Retinal pigment epithelial cell (primary cell): ENCODE data around the gene EBP.
"Not testable (repeated sequence)": the region's sequence is repeated elsewhere in the genome, so short reads cannot be mapped to it uniquely, and the experiment has no call there.

Experiments used
- DNase-seq: peaks from one replicate; pipeline ENCODE4 v3.0.0-alpha.2; 2010; ENCODE audit warnings: low read depth
- H3K4me3 ChIP-seq: 2 replicates; pipeline ENCODE4 v1.5.1; 2011; ENCODE audit warnings: mild to moderate bottlenecking, low read length, control low read depth, moderate library complexity
- TF ChIP-seq, protein P1 (sequence below): conservative IDR thresholded peaks from 2 replicates; pipeline ENCODE4 v1.5.1; 2011; ENCODE audit warnings: low read depth, low read length, control low read depth, inconsistent platforms

Gene EBP

DNA sequence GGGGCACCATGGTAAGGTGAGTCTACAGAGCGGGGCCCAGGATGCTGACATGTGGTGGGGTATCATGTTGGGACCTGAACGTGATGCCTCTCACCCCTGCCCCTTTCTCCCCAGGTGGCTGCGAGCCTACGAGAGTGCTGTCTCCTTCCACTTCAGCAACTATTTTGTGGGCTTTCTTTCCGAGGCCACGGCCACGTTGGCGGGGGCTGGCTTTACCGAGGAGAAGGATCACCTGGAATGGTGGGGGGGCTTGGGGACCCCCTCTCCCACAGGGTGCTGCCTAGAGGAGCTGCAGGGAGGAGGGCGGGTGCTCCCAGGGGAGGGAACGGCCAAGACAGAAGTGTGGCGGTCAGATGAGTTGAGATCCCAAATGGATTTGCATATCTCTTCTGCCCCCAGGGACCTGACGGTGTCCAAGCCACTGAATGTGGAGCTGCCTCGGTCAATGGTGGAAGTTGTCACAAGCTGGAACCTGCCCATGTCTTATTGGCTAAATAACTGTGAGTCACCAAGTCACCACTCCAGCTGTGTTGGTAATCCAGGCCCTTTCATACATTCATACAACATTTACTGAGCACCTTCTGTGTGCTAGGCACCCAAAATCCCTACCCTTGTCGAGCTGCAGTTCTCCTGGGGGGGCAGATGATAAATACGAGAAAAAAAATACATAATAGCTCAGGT lies 7.3 kb upstream of the EBP start:
- no peak for DNase-seq
- no peak overlapping the region for H3K4me3 ChIP-seq
- TF ChIP-seq, protein P1, sequence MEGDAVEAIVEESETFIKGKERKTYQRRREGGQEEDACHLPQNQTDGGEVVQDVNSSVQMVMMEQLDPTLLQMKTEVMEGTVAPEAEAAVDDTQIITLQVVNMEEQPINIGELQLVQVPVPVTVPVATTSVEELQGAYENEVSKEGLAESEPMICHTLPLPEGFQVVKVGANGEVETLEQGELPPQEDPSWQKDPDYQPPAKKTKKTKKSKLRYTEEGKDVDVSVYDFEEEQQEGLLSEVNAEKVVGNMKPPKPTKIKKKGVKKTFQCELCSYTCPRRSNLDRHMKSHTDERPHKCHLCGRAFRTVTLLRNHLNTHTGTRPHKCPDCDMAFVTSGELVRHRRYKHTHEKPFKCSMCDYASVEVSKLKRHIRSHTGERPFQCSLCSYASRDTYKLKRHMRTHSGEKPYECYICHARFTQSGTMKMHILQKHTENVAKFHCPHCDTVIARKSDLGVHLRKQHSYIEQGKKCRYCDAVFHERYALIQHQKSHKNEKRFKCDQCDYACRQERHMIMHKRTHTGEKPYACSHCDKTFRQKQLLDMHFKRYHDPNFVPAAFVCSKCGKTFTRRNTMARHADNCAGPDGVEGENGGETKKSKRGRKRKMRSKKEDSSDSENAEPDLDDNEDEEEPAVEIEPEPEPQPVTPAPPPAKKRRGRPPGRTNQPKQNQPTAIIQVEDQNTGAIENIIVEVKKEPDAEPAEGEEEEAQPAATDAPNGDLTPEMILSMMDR, result no peak

DNA sequence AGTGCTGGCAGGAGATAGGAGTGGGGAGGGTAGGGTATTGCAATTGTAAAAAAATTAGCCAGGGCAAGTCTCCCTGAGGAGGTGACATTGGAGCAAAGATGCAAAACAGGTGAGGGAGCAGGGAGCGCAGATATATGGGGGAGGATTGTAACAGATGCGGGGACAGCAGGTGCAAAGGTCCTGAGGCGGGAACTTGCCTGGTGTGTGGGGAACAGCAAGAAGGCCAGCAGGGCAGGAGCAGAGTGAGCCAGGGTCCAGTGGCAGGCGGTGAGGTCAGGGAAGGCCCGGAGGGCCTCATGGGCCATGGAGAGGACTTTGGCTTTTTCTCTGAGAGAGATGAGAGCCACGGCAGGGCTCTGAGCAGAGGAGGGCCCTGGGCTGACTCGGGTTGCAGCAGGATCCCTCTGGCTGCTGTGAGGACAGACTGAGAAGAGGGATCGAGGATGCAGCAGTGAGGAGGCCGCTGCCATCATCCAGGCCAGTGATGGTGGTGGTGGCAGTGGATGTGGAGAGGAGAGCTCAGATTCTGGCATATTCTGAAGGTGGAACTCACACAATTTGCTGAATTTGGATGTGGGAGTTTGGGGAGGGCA lies 6.6 kb upstream of the EBP start:
- H3K4me3 ChIP-seq, result no peak overlapping the region
- TF ChIP-seq, protein P1, result no peak
- DNase-seq, result no peak

DNA sequence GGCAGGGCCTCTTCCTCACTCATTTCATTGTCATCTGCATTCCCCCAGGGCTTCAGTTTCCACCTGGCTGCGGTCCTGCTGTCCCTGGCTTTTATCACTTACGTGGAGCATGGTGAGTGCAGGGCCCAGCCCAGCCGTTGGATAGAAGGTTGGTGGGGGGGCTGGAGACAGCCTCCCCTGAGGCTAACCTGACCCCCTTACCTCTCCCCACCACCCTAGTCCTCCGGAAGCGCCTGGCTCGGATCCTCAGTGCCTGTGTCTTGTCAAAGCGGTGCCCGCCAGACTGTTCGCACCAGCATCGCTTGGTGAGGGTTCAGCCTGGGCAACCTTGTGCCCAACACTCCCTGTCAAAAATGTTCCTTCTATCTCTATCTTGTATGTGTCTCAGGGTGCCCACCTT lies 5.8 kb upstream of the EBP start:
- H3K4me3 ChIP-seq, result no peak overlapping the region
- no peak for DNase-seq
- TF ChIP-seq, protein P1, result no peak

DNA sequence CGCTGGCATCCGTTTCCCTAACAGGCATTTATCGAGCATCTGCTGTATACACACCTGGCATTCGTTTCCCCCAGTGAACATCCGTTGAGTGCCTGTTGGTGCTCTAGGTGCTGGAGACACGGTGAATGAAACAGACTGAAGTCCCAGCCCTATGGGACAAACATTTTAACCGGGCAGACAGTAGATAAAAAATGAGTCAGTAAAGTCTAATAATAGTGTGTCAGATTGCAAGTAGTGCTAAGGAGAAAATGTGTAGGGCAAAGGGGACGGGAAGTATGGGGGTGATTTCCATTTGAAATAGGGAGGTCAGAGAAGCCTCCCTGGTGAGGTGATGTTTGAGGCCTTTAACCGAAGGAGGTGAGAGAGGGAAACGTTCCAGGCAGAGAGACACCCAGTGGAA lies 5.3 kb upstream of the EBP start:
- H3K4me3 ChIP-seq, result no peak overlapping the region
- TF ChIP-seq, protein P1, result no peak
- DNase-seq, result no peak

DNA sequence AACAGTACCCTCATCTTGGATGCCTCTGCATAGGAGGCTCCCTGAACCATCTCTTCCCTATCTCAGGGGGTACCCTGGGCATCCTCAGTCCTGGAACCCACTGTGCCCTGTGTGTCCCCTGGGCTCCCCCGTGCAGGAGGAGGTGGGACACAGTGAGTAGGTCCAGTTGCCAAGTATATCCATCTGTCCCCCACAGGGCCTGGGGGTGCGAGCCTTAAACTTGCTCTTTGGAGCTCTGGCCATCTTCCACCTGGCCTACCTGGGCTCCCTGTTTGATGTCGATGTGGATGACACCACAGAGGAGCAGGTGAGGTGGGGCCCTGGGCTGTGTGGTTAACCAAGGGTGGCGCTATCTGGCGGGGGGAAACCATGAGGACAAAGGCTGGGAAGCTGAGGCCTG lies 4.6 kb upstream of the EBP start:
- H3K4me3 ChIP-seq, result no peak overlapping the region
- DNase-seq, result no peak
- TF ChIP-seq, protein P1, result no peak

DNA sequence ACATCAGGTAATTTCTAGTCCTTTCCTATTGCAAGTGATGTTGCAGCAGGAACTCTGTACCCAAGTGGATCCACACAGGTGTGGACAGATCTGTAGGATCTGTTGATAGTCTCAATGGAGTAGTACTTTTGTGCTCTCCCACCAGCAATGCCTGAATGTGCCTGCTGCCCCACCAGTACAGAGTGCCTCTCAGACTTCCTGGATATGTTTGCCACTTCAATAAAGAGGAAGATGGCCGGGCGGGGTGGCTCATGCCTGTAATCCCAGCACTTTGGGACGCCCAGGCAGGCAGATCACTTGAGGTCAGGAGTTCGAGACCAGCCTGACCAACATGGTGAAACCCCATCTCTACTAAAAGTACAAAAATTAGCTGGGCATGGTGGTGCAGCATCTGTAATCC lies 2.1 kb upstream of the EBP start:
- H3K4me3 ChIP-seq, DNase-seq: not testable (repeated sequence)

DNA sequence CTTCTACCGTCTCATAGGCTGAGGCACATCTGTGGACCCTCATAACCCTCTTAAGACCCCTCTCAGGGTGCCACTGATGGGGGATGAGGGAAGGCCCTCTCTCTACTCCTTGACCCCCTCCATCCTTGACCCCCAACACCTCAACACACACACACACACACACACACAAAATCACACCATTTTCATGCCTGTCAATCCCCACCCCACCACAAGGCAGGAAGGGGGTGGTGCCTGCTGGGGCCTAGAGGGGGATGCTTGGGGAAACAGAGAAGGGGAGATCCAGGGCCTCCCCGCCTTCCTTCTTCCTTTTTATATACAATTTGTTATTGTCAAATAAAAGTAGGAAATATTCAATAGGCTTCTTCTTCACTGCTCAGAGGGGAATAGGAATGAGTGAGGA lies 1.2 kb upstream of the EBP start:
- TF ChIP-seq, protein P1, result no peak
- DNase-seq, result no peak

More for the DNA sequence above, 1.2 kb upstream of the EBP start:
- no peak overlapping the region for H3K4me3 ChIP-seq
